Lower lobe of right lung (tissue), 2 donors: ENCODE results near the gene DCAF5. TPM values are rescaled to one million over a fixed set of nuclear protein-coding genes. Genes with fewer than 3 reads are reported as not detected.

ENCODE experiments used
- ATAC-seq, 2 donors: fragments of 200-7000 bp; cut with Tn5 transposase; one replicate each; pipeline ENCODE4 v1.9.1; 2020 to 2022; ENCODE audit warnings: mild to moderate bottlenecking in 2 of 2, moderate library complexity in 2 of 2
- DNase-seq: peaks from one replicate; pipeline ENCODE4 v3.0.0-alpha.2; 2020
- H3K27ac ChIP-seq: fragments of 200-600 bp; one replicate; pipeline ENCODE4 v1.8.0; 2022
- H3K27me3 ChIP-seq: fragments of 200-600 bp; one replicate; pipeline ENCODE4 v1.8.0; 2022; ENCODE audit warnings: low read depth
- H3K36me3 ChIP-seq: fragments of 200-600 bp; one replicate; pipeline ENCODE4 v1.8.0; 2022; ENCODE audit warnings: mild to moderate bottlenecking
- H3K4me1 ChIP-seq: fragments of 200-600 bp; one replicate; pipeline ENCODE4 v1.8.0; 2022
- H3K4me3 ChIP-seq: fragments of 200-600 bp; one replicate; pipeline ENCODE4 v1.8.0; 2022; ENCODE audit warnings: mild to moderate bottlenecking
- H3K9me3 ChIP-seq: fragments of 200-600 bp; one replicate; pipeline ENCODE4 v1.8.0; 2022
- intact Hi-C: fragments of 100-400 bp; cut with DNase I; formaldehyde crosslinking; loops from one replicate; pipeline ENCODE4 v1.11.0; 2022
- total RNA-seq: library from RNA; stranded (reverse); fragmentation: NEBNext Ultra II Directional; extraction: Animal tissue kit (Norgen Biotek cat#: 25700); gene quantifications from one replicate; pipeline ENCODE4 v1.2.1, GENCODE V29; 2021
- TF ChIP-seq, protein P1 (sequence below): fragments of 200-600 bp; IDR thresholded peaks from one replicate; pipeline ENCODE4 v1.8.0; 2022; ENCODE audit warnings: antibody characterized with exemption, mild to moderate bottlenecking
- donor health status: DM: no; HTN: yes; CAD: no; lungs with severe emphysema.

Gene DCAF5
- total RNA-seq, 1 donor from 2014 or later: 54.5 TPM

GRCh38 chr14:69094481-69094880 is 58.4 kb downstream of the DCAF5 start:
- TF ChIP-seq, protein P1, sequence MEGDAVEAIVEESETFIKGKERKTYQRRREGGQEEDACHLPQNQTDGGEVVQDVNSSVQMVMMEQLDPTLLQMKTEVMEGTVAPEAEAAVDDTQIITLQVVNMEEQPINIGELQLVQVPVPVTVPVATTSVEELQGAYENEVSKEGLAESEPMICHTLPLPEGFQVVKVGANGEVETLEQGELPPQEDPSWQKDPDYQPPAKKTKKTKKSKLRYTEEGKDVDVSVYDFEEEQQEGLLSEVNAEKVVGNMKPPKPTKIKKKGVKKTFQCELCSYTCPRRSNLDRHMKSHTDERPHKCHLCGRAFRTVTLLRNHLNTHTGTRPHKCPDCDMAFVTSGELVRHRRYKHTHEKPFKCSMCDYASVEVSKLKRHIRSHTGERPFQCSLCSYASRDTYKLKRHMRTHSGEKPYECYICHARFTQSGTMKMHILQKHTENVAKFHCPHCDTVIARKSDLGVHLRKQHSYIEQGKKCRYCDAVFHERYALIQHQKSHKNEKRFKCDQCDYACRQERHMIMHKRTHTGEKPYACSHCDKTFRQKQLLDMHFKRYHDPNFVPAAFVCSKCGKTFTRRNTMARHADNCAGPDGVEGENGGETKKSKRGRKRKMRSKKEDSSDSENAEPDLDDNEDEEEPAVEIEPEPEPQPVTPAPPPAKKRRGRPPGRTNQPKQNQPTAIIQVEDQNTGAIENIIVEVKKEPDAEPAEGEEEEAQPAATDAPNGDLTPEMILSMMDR: no peak
- peaks cover 39% of the 10 kb centered on the region for H3K36me3 ChIP-seq
- DNase-seq (no peak), ATAC-seq (no peak)
- no peak overlapping the region for H3K4me3 ChIP-seq
- H3K27me3 ChIP-seq: no peaks in the 10 kb centered on the region
- intact Hi-C loops: no loop called here
- H3K4me1 ChIP-seq: peaks cover 21% of the 10 kb centered on the region
- H3K9me3 ChIP-seq: no peaks in the 10 kb centered on the region
- H3K27ac ChIP-seq: peak overlapping the region; percentile 46

DNA sequence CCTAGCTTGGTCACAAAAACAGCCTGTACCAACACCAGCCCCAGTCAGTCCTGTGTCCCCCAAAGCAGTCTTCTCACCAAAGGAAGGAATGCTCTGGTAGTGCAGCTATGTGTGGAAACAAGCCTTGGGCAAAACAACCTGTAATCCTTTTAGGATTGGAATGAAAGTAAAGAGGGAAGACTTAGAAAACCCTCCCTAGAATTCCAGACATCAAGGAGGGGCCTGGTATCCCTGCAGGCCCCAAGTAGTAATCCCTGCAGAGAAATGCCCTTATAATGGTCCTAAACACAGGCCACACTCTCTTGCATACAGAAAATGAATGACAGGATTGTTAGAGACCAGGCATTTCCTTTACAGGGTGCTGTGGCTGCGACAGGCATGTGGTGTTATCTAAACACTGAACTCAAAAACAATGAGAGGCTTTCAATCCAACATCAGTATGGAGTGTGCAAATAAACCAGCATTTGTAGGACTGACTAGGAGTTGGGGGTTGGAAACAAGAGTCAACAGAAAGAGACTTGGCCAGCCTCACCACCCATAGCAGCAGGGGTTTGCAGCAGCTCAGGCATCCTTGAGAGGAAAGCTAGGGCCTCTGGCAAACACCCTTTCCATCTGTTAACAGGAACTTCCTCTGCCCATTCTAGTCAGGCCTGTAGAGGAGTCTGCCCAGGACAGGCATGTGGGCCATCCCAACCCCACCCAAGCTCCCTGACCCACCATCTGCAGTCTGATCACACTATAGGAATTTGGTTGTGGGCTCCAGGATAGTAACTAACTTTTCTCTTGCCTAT is 59.1 kb downstream of the DCAF5 start:
- Histone ChIP-seq H3K9me3 (no peaks in the 10 kb centered on the region), H3K27ac (peak overlapping the region; percentile 46), H3K36me3 (peaks cover 45% of the 10 kb centered on the region), H3K4me1 (peaks cover 21% of the 10 kb centered on the region), H3K4me3 (no peak overlapping the region), H3K27me3 (no peaks in the 10 kb centered on the region)
- TF ChIP-seq, protein P1: no peak
- intact Hi-C loops: no loop called here
- ATAC-seq (peak; percentile 76), DNase-seq (no peak)

GRCh38 chr14:69092840-69093422 is 60.0 kb downstream of the DCAF5 start:
- no peak for ATAC-seq
- intact Hi-C loops: no loop called here
- Histone ChIP-seq H3K9me3 (no peaks in the 10 kb centered on the region), H3K36me3 (peaks cover 45% of the 10 kb centered on the region), H3K4me3 (no peak overlapping the region), H3K27me3 (no peaks in the 10 kb centered on the region), H3K27ac (peak overlapping the region; percentile 46), H3K4me1 (peaks cover 20% of the 10 kb centered on the region)
- DNase-seq: no peak
- TF ChIP-seq, protein P1: no peak

- no peak for ATAC-seq
- intact Hi-C loops: no loop called here
- H3K9me3 ChIP-seq: no peaks in the 10 kb centered on the region
- no peak overlapping the region for H3K4me3 ChIP-seq
- no peak for DNase-seq
- peaks cover 47% of the 10 kb centered on the region for H3K36me3 ChIP-seq
- TF ChIP-seq, protein P1: no peak
- H3K27me3 ChIP-seq: no peaks in the 10 kb centered on the region
- peaks cover 25% of the 10 kb centered on the region for H3K4me1 ChIP-seq
- H3K27ac ChIP-seq: no peak overlapping the region
Measured at GRCh38 chr14:69091695-69092094, 61.2 kb downstream of the DCAF5 start.

DNA sequence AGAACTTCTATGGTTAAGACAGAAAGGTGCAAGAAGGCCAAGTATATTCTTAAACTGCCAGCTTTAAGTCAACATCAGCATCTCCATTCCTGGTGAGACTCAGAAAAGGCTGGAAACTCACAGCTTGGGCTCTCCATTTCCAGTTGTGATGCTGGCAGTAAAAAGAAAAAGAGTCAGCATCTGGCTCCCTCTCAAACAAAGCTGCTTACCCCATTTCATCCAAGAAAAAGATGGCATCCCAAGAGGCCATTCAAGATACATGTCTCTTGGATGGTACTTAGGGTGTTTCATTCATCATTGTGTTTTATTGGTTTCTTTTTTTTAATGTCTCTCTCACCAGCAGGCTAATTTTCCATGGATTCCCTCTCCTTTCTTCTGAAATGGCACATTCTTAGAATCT is 61.9 kb downstream of the DCAF5 start:
- H3K27me3 ChIP-seq: no peaks in the 10 kb centered on the region
- intact Hi-C loops: no loop called here
- H3K27ac ChIP-seq: no peak overlapping the region
- DNase-seq (no peak), ATAC-seq (no peak)
- H3K36me3 ChIP-seq: peaks cover 45% of the 10 kb centered on the region
- TF ChIP-seq, protein P1: no peak
- H3K4me3 ChIP-seq: no peak overlapping the region
- no peaks in the 10 kb centered on the region for H3K9me3 ChIP-seq
- H3K4me1 ChIP-seq: peaks cover 29% of the 10 kb centered on the region
